Keratinocyte (primary cell): ENCODE data around the gene KIAA1217. TPM values are rescaled to one million over a fixed set of nuclear protein-coding genes. Genes with fewer than 3 reads are reported as not detected.

ENCODE experiments used
- DNase-seq: peaks from one replicate; pipeline ENCODE4 v3.0.0-alpha.2; 2011; ENCODE audit warnings: low read depth, missing footprints, low spot score
- FAIRE-seq: peaks from 2 replicates; lab custom pipeline; 2011; peaks lifted over from hg19 to GRCh38; lab: Jason Lieb, UNC
- H2AFZ ChIP-seq: 2 replicates; pipeline ENCODE4 v1.6.0; 2012; ENCODE audit warnings: low read length, control low read depth, inconsistent platforms; ENCODE audit not compliant: control insufficient read depth
- H3K27ac ChIP-seq: 2 replicates; pipeline ENCODE4 v1.5.1; 2011; ENCODE audit warnings: low read length; ENCODE audit not compliant: control insufficient read depth, insufficient read depth
- H3K27me3 ChIP-seq: 3 replicates; pipeline ENCODE4 v1.6.0; 2011; ENCODE audit warnings: low read length; ENCODE audit not compliant: control insufficient read depth, insufficient read depth; ENCODE audit errors: extremely low read depth
- H3K36me3 ChIP-seq, 2 experiments: 2 replicates in 1 of 2; 3 replicates in 1 of 2; pipeline ENCODE4 v1.5.1; 2011; ENCODE audit warnings: low read length in 2 of 2, mild to moderate bottlenecking in 1 of 2; ENCODE audit not compliant: control insufficient read depth in 2 of 2, insufficient read depth in 2 of 2; ENCODE audit errors: extremely low read depth in 1 of 2
- H3K4me1 ChIP-seq: 3 replicates; pipeline ENCODE4 v1.5.1; 2011; ENCODE audit warnings: low read length; ENCODE audit not compliant: control insufficient read depth, insufficient read depth; ENCODE audit errors: extremely low read depth
- H3K4me2 ChIP-seq: 3 replicates; pipeline ENCODE4 v1.6.0; 2011; ENCODE audit warnings: low read depth, low read length; ENCODE audit not compliant: control insufficient read depth, insufficient read depth; ENCODE audit errors: extremely low read depth
- H3K4me3 ChIP-seq, 3 experiments: fragments of 200-600 bp in 1 of 3; sonication (generic) in 1 of 3; 2 replicates in 2 of 3; 3 replicates in 1 of 3; pipeline ENCODE4 v1.5.1; 2011 to 2016; ENCODE audit warnings: low read length in 3 of 3, mild to moderate bottlenecking in 3 of 3, control low read depth in 2 of 3, inconsistent platforms in 1 of 3, low read depth in 1 of 3, mixed read lengths in 1 of 3, mixed run types in 1 of 3, moderate library complexity in 1 of 3; ENCODE audit not compliant: control insufficient read depth in 2 of 3, insufficient read depth in 2 of 3; ENCODE audit errors: extremely low read depth in 1 of 3
- H3K79me2 ChIP-seq: 2 replicates; pipeline ENCODE4 v1.6.0; 2012; ENCODE audit warnings: low read length; ENCODE audit not compliant: control insufficient read depth, insufficient read depth
- H3K9ac ChIP-seq: 3 replicates; pipeline ENCODE4 v1.6.0; 2011; ENCODE audit warnings: low read length; ENCODE audit not compliant: control insufficient read depth, insufficient read depth; ENCODE audit errors: extremely low read depth
- H3K9me1 ChIP-seq: 3 replicates; pipeline ENCODE4 v1.6.0; 2011; ENCODE audit warnings: low read length; ENCODE audit not compliant: control insufficient read depth, insufficient read depth; ENCODE audit errors: extremely low read depth
- H3K9me3 ChIP-seq: 2 replicates; pipeline ENCODE4 v1.5.1; 2012; ENCODE audit warnings: low read depth, low read length; ENCODE audit not compliant: control insufficient read depth
- H4K20me1 ChIP-seq: 3 replicates; pipeline ENCODE4 v1.6.0; 2011; ENCODE audit warnings: low read length; ENCODE audit not compliant: control insufficient read depth, insufficient read depth; ENCODE audit errors: extremely low read depth
- CTCF ChIP-seq, 3 experiments: IDR thresholded peaks in 1 of 3; conservative IDR thresholded peaks in 1 of 3; optimal IDR thresholded peaks in 1 of 3; 2 replicates in 2 of 3; 3 replicates in 1 of 3; pipeline versions ENCODE3 to v1.5.1; 2011; ENCODE audit warnings: low read length in 3 of 3, mild to moderate bottlenecking in 3 of 3, moderate library complexity in 2 of 3, control low read depth in 1 of 3, inconsistent platforms in 1 of 3; ENCODE audit not compliant: insufficient read depth in 2 of 3; ENCODE audit errors: extremely low read depth in 1 of 3
- EZH2 ChIP-seq: IDR thresholded peaks from one replicate; pipeline ENCODE4 v1.6.1; 2012; ENCODE audit warnings: inconsistent platforms, mild to moderate bottlenecking, low read length, moderate library complexity
- dilution Hi-C: fragments of 300-500 bp; cut with MboI; formaldehyde crosslinking; loops from one replicate; pipeline ENCODE4 v1.7.0; 2020; ENCODE audit warnings: low sequenced_read_pairs; ENCODE audit not compliant: extremely low pct_ligation_motif_present
- polyA plus RNA-seq, 5 experiments: library from polyadenylated mRNA; depleted of rRNA in 3 of 5; stranded (reverse) in 3 of 5; stranded (forward) in 1 of 5; unstranded in 1 of 5; fragments of >200 nt; gene quantifications; 1 replicate in 1 of 5; 2 replicates in 3 of 5; 3 replicates in 1 of 5; pipeline versions ENCODE4 v1.2.1 to v1.2.3, GENCODE V29; 2011 to 2012; ENCODE audit warnings: missing spikeins in 2 of 5, low read depth in 1 of 5, low replicate concordance in 1 of 5

Gene KIAA1217
- polyA plus RNA-seq, 1 donor (not counting 4 experiments of a cell fraction or from before 2014, with no cell fraction given), result 10.4 TPM

GRCh38 chr10:24278176-24278889 is 69.4 kb downstream of the KIAA1217 start:
- Histone ChIP-seq H3K9ac (no peak overlapping the region), H3K4me1 (no peaks in the 10 kb centered on the region), H4K20me1 (no peaks in the 10 kb centered on the region), H3K9me1 (no peaks in the 10 kb centered on the region), H3K27ac (no peak overlapping the region), H3K4me2 (no peak overlapping the region), H2AFZ (no peak overlapping the region), H3K27me3 (no peaks in the 10 kb centered on the region), H3K9me3 (no peaks in the 10 kb centered on the region), H3K4me3 (no peak overlapping the region), H3K79me2 (peaks cover 2% of the 10 kb centered on the region), H3K36me3 (no peaks in the 10 kb centered on the region)
- FAIRE-seq (no peak), DNase-seq (no peak)
- dilution Hi-C loops, result no loop called here
- TF ChIP-seq EZH2, result no peak
- TF ChIP-seq CTCF (optimal IDR thresholded peaks at IDR 0.05 in 1 of 3, IDR thresholded peaks at IDR 0.05 in 1 of 3, conservative IDR thresholded peaks at IDR 0.05 in 1 of 3; ENCODE audit: extremely low read depth in 1 of 3, insufficient read depth in 2 of 3, low read length in 3 of 3), result no peak

- no peaks in the 10 kb centered on the region for H3K9me3 ChIP-seq
- no peaks in the 10 kb centered on the region for H4K20me1 ChIP-seq
- H3K27ac ChIP-seq, result no peak overlapping the region
- H3K4me3 ChIP-seq, result no peak overlapping the region
- no peaks in the 10 kb centered on the region for H3K27me3 ChIP-seq
- FAIRE-seq (no peak), DNase-seq (no peak)
- no peaks in the 10 kb centered on the region for H3K9me1 ChIP-seq
- dilution Hi-C loops, result no loop called here
- H3K9ac ChIP-seq, result no peak overlapping the region
- no peaks in the 10 kb centered on the region for H3K36me3 ChIP-seq
- no peak overlapping the region for H3K4me2 ChIP-seq
- no peaks in the 10 kb centered on the region for H3K4me1 ChIP-seq
- H3K79me2 ChIP-seq, result peaks cover 2% of the 10 kb centered on the region
- no peak for TF ChIP-seq EZH2
- no peak for TF ChIP-seq CTCF (optimal IDR thresholded peaks at IDR 0.05 in 1 of 3, IDR thresholded peaks at IDR 0.05 in 1 of 3, conservative IDR thresholded peaks at IDR 0.05 in 1 of 3; ENCODE audit: extremely low read depth in 1 of 3, insufficient read depth in 2 of 3, low read length in 3 of 3)
- H2AFZ ChIP-seq, result no peak overlapping the region
These were observed 70.2 kb downstream of the KIAA1217 start for GRCh38 chr10:24279166-24279565.
